HG03025 (cell line): ENCODE data around the gene RPL13.

Experiments
- ATAC-seq: cut with Tn5 transposase; IDR thresholded peaks from one replicate; pipeline ENCODE4 v1.9.1; 2021; ENCODE audit warnings: mild to moderate bottlenecking, moderate library complexity; ENCODE audit not compliant: unreplicated experiment, low FRiP score

RPL13 gene

GRCh38 chr16:89544713-89545043 is 15.8 kb upstream of the RPL13 start:
- no peak for ATAC-seq

GRCh38 chr16:89545044-89545830 is 15.2 kb upstream of the RPL13 start:
- ATAC-seq, result no peak

GRCh38 chr16:89545831-89546574 is 14.5 kb upstream of the RPL13 start:
- ATAC-seq, result no peak

- ATAC-seq, result no peak
Observed at GRCh38 chr16:89546781-89547180, 13.7 kb upstream of the RPL13 start.

GRCh38 chr16:89547291-89547690 is 13.2 kb upstream of the RPL13 start:
- no peak for ATAC-seq

- no peak for ATAC-seq
Observed at GRCh38 chr16:89547860-89548259, 12.6 kb upstream of the RPL13 start.

GRCh38 chr16:89548344-89549006 is 12.0 kb upstream of the RPL13 start:
- ATAC-seq, result no peak

GRCh38 chr16:89549007-89549700 is 11.3 kb upstream of the RPL13 start:
- ATAC-seq, result no peak

- ATAC-seq, result no peak
Observed at GRCh38 chr16:89550421-89551007, 10.0 kb upstream of the RPL13 start.

GRCh38 chr16:89552329-89552728 is 8.2 kb upstream of the RPL13 start:
- ATAC-seq, result no peak

GRCh38 chr16:89552913-89553312 is 7.6 kb upstream of the RPL13 start:
- no peak for ATAC-seq

- no peak for ATAC-seq
Observed at GRCh38 chr16:89553733-89554132, 6.7 kb upstream of the RPL13 start.

GRCh38 chr16:89554343-89554742 is 6.1 kb upstream of the RPL13 start:
- ATAC-seq, result no peak

GRCh38 chr16:89555265-89555664 is 5.2 kb upstream of the RPL13 start:
- no peak for ATAC-seq

- no peak for ATAC-seq
Observed at GRCh38 chr16:89555780-89556179, 4.7 kb upstream of the RPL13 start.

- ATAC-seq, result no peak
Observed at GRCh38 chr16:89556750-89557689, 3.5 kb upstream of the RPL13 start.

GRCh38 chr16:89557690-89558490 is 2.6 kb upstream of the RPL13 start:
- no peak for ATAC-seq

GRCh38 chr16:89561142-89561883 is 831 bp downstream of the RPL13 start:
- no peak for ATAC-seq
